ACC112 (cell line): ENCODE measurements around the gene VPS9D1.
A peak's percentile ranks its signal among the peaks of the same experiment; 100 is the strongest.
"Not testable (repeated sequence)": the region's sequence is repeated elsewhere in the genome, so short reads cannot be mapped to it uniquely, and the experiment has no call there.

Experiments used
- H2AFZ ChIP-seq: fragments of 200-600 bp; sonication (generic); one replicate; pipeline ENCODE4 v1.6.0; 2017; ENCODE audit warnings: antibody characterized with exemption, low read length; ENCODE audit not compliant: unreplicated experiment
- H3K27ac ChIP-seq: fragments of 200-600 bp; sonication (generic); 2 replicates; pipeline ENCODE4 v1.5.1; 2014; ENCODE audit warnings: low read depth, mild to moderate bottlenecking, antibody characterized with exemption, low read length, moderate library complexity
- H3K27me3 ChIP-seq: fragments of 200-600 bp; sonication (generic); 2 replicates; pipeline ENCODE4 v1.6.1; 2014; ENCODE audit warnings: mild to moderate bottlenecking, antibody characterized with exemption, low read length, moderate library complexity, mixed read lengths; ENCODE audit not compliant: insufficient read depth
- H3K36me3 ChIP-seq: fragments of 200-600 bp; sonication (generic); 2 replicates; pipeline ENCODE4 v1.6.1; 2016; ENCODE audit warnings: mild to moderate bottlenecking, antibody characterized with exemption, low read length, moderate library complexity, mixed read lengths; ENCODE audit not compliant: insufficient read depth
- H3K4me1 ChIP-seq: fragments of 200-600 bp; sonication (generic); one replicate; pipeline ENCODE4 v1.6.1; 2016; ENCODE audit warnings: low read length, mixed read lengths; ENCODE audit not compliant: insufficient read depth, unreplicated experiment, control insufficient read depth
- H3K4me3 ChIP-seq: fragments of 200-600 bp; sonication (generic); 2 replicates; pipeline ENCODE4 v1.5.1; 2014; ENCODE audit warnings: mild to moderate bottlenecking, low read depth, low read length
- H3K79me2 ChIP-seq: fragments of 200-600 bp; sonication (generic); one replicate; pipeline ENCODE4 v1.6.0; 2016; ENCODE audit warnings: low read length; ENCODE audit not compliant: control insufficient read depth, unreplicated experiment, insufficient read depth

Gene VPS9D1

DNA sequence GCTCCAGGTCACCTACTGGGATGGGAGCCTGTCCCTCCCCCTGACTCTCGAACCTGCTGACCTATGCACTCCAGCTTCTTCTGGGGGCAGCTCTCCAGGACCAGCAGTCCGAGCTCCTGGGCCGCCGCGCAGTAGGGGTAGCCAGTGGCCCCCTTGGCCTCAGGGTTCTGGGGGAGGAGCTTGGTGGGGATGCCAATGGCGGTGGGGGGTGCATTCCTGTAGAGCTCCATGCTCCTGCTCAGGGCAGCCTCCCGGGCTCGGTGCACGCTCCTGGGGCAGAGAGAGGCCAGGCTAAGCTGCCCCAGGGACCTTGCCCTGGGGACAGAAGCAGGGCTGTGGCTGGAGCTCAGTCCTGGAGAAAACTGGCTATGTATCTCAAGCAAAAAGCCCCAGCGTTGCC is 11.5 kb downstream of the VPS9D1 start:
- H3K79me2 ChIP-seq = no peaks in the 10 kb centered on the region
- H3K4me3 ChIP-seq = no peak overlapping the region
- H3K27me3 ChIP-seq = no peaks in the 10 kb centered on the region
- H3K27ac ChIP-seq = no peak overlapping the region
- H3K4me1 ChIP-seq = no peaks in the 10 kb centered on the region
- no peaks in the 10 kb centered on the region for H3K36me3 ChIP-seq
- no peak overlapping the region for H2AFZ ChIP-seq

DNA sequence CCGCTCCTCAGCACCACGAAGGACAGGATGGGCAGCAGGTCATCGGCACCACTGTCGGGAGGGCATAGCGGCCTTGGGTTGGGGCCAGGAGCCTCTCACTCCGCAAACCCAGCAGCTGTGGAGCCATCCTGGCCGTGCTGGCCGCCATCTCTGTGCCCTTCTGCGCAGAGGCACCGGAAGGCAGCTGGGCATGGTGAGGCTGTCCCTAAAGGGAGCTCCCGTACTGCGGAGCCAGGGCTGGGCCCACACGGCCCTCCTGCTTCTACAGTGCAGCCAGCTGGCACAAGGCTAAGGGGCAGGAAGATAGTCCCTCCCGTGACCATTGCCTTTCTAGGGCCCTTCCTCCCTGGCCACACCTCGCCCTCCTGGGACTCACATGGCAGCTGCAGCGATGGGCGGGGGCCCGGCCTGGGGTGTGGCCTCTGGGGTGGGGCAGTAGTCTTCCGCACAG is 12.2 kb downstream of the VPS9D1 start:
- no peak overlapping the region for H2AFZ ChIP-seq
- no peaks in the 10 kb centered on the region for H3K27me3 ChIP-seq
- no peak overlapping the region for H3K27ac ChIP-seq
- no peaks in the 10 kb centered on the region for H3K79me2 ChIP-seq
- H3K4me1 ChIP-seq = no peaks in the 10 kb centered on the region
- H3K36me3 ChIP-seq = no peaks in the 10 kb centered on the region
- no peak overlapping the region for H3K4me3 ChIP-seq

DNA sequence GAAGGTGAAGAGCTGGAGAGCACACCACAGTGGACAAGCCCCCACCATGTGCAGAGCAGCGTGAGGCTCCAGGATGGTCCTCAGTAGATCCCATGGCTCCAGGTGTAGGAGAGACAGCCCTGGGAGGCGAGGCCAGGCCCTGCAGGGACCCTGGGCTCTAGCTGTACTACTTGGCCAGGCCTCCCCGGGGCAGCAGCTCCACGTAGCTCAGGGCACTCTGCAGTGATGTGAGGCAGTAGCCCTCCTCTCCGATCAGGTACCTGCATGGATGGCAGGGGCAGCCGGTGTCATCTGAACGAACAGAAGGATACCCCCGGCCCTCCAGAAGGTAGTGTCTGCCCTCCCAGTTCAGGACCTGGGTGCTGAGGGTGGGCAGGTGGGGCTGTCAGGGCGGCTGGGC is 13.0 kb downstream of the VPS9D1 start:
- no peaks in the 10 kb centered on the region for H3K27me3 ChIP-seq
- H3K79me2 ChIP-seq = no peaks in the 10 kb centered on the region

DNA sequence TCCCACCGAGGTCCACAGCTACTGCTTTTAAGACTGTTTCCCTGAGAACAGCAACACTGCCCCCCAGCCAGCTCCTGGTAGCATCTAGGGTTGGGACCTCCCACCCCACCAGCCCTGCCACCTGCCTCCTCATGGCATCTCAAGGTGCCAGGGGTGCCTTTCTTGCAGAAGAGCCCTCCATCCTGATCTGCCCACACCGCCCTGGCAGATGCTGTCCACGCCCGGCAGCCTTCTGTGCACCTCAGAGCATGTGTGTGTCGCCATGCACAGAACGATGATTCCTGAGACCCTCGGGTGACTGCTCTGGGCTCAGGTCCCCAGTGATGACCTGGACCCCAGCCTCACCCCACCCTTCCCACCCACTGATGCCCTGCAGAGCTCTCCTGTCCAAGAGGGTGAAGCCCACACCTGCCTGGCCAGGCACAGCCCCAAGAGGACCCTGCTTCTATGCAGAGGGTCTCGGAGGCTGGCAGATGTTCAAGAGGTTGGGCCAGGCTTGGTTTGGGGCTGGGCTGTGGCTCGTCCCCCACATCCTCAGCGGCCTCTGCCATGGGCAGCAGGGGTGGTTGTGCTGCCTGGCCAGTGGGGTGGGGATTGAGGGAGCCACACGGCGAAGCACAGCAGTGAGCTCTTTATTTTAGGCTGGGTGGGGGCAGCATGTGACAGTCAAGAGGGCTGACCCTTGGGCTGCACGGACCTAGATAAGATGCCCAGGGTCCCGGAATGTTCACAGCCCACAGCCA is 14.0 kb downstream of the VPS9D1 start:
- Histone ChIP-seq H3K4me1 (no peaks in the 10 kb centered on the region), H3K79me2 (no peaks in the 10 kb centered on the region), H3K27ac (no peak overlapping the region), H3K4me3 (no peak overlapping the region), H3K36me3 (no peaks in the 10 kb centered on the region), H2AFZ (no peak overlapping the region), H3K27me3 (no peaks in the 10 kb centered on the region)

More for the DNA sequence above, 13.0 kb downstream of the VPS9D1 start:
- Histone ChIP-seq H3K27ac (no peak overlapping the region), H3K4me3 (no peak overlapping the region), H3K4me1 (no peaks in the 10 kb centered on the region), H2AFZ (no peak overlapping the region), H3K36me3 (no peaks in the 10 kb centered on the region)

DNA sequence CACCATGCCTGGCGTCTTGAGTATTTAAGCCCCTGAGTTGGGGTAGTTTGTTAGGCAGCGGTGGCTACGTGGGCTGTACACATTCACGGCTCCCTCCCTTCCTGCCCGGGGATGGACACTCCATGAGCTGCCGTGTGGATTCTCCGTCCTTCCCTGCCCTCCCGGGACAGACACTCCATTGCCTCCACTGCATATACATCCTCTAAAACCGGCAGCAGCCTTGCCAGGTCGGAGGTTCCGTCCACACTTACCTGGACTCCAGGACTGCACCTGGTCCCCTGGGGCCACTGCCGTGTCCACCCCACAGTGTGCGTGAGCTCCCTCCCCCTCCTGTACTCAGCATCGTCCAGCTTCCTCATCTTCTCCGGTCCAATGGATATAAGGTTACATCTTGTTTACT is 15.7 kb downstream of the VPS9D1 start:
- no peaks in the 10 kb centered on the region for H3K27me3 ChIP-seq
- no peak overlapping the region for H3K27ac ChIP-seq
- H3K4me1 ChIP-seq = peaks cover 7% of the 10 kb centered on the region
- no peaks in the 10 kb centered on the region for H3K79me2 ChIP-seq
- no peaks in the 10 kb centered on the region for H3K36me3 ChIP-seq
- no peak overlapping the region for H3K4me3 ChIP-seq
- H2AFZ ChIP-seq = no peak overlapping the region

DNA sequence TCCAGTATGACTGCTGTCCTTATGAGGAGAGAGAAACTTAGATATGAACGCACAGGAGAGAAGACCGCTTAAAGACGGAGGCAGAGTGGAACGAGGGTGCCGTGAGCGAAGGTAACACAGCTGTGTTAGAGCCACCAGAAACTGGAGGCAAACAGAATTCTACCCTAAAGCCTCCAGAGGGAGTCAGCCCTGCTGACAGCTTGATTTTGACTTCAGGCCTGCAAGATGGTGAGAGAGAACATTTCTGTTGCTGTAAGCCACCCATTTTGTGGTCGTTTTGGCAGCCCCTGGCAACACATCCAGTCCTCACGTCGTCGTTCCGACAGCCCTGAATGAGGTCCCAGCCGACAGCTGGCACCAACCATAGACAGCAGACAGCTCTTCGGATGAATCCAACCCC is 16.4 kb downstream of the VPS9D1 start:
- peaks cover 12% of the 10 kb centered on the region for H3K4me1 ChIP-seq
- H3K36me3 ChIP-seq = no peaks in the 10 kb centered on the region
- H3K4me3 ChIP-seq = no peak overlapping the region

DNA sequence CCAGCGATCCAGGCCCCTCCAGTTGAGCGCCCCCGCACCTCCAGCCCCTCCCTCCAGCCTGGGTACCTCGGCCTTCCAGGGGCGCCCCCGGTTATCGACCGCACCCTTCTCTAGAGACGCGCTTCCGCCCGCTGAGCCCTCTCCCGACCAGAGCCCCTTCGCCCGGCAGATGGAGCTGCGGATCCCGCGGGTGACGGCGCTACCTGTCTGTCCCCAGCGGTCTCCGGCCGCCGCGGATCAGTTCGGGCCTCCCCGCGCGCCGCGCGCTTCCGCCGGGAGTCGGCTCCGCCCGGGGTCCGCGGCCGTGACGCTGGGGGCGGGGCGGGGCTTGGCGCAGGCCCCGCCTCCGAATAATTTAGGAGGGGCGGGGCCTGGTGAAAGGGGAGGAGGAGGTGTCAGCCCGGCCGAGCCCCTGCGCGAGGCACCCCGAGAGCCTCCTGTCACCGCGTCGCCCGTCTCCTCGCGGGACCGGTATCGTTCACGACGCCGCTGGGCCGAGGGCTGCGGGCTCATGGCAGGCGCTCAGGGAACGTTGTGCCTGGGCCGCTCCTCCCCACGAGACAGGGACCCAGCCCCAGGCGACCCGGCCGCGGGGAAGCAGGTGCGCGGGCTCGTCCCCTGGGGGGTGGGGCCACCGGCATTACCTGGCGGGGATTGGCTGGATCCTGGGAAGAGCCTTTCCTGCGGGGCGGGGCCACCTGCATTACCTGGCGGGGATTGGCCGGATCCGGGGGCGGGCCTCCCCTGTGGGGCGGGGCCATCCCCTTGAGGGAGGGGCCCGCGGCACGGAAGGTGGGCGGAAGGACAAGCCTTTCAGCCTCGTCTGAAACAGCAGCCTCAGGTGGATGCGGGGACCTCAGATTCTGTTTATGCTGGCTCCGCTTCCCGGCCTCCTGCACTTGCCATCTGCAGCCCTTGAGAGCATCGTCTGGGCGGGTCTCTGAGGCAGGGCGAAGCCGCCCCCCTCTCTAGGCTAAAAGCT is 19.0 kb downstream of the VPS9D1 start, which contains the start of gene SPATA2L:
Gene SPATA2L (minus strand): TSS at position 281 of the 982 bp plus-strand sequence. CDS start 473 bp downstream, outside the sequence.
- H3K4me3 ChIP-seq = peak within 1 kb of the TSS; percentile 79
- no peaks in the 10 kb centered on the region for H3K27me3 ChIP-seq
- H3K4me1 ChIP-seq = peaks cover 12% of the 10 kb centered on the region
- peak within 1 kb of the TSS; percentile 53 for H3K27ac ChIP-seq
- no peaks in the 10 kb centered on the region for H3K79me2 ChIP-seq
- 0 out of 2 replicates have a peak, but pooled peaks cover under 1% of the 10 kb centered on the region for H3K36me3 ChIP-seq
- no peak within 1 kb of the TSS for H2AFZ ChIP-seq

More for the DNA sequence above, 16.4 kb downstream of the VPS9D1 start:
- Histone ChIP-seq H3K79me2 (no peaks in the 10 kb centered on the region), H2AFZ (no peak overlapping the region), H3K27me3 (no peaks in the 10 kb centered on the region), H3K27ac (no peak overlapping the region)

DNA sequence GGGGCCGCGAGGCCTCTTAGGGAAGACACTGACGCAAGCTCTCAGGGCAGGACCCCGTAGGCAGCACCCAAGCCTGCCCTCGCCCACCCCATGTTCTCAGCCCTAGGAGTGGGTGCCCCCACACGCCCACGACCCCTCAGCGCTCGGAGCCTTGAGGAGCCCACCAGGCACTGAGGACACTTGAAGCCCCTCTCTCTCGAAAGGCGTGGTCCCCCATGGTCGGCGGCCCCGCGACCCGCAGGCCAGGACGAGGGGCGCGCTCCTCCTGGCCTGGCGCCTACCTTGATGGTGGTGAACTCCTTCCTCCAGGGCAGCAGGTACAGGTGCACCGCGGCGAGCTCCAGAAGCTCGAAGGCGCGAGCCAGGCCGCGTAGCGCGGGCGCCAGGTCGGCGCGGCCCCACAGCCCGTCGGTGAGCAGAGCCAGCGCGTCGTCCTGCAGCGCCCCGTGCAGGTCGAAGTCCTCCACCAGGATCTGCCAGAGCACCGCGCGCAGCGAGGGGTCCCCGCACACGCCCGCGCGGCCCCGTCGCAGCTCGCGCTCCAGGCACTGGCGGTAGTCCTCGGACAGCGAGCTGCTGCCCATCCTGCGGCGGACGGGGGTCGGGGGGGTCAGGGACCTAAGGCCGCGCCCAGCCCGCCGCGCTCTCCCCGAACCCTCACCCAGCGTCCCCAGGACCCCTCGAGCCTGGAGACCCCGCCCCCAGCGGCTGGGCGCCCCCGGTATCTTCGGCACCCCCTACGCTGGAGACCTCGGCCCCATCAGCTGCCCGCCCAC is 19.9 kb downstream of the VPS9D1 start:
- Histone ChIP-seq H3K4me3 (peak overlapping the region; percentile 79), H2AFZ (no peak overlapping the region), H3K36me3 (0 out of 2 replicates have a peak, but pooled peaks cover 2% of the 10 kb centered on the region), H3K27ac (peak overlapping the region; percentile 53), H3K79me2 (no peaks in the 10 kb centered on the region), H3K4me1 (peaks cover 12% of the 10 kb centered on the region), H3K27me3 (no peaks in the 10 kb centered on the region)

DNA sequence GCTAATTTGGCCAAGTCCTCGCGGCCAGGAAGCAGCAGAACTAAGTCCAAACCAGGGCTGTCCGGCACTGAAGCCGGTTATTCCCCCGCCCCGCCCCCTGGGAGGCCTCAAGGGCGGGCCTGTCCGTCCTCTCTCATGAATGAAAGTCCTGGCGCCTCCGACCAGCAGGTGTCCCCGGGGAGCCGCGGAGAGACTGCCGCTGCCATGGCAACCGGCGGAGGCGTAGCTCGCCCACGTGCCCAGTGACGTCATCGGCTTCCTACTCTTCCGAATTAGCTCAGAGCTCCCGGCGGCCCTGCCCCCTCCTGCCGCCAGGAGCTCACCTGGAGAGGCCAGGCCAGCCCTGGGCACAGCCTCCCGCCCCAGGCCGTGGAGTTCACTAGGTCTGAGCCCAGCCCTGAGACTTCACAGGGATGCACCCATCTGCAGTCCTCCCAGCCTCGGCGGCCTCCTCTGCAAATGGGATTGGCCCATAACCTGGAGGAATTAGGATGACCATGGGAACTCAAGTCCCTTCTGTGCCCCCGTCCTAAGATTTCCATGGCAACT is 20.5 kb downstream of the VPS9D1 start:
- Histone ChIP-seq H3K36me3 (0 out of 2 replicates have a peak, but pooled peaks cover 2% of the 10 kb centered on the region), H3K4me3 (peak overlapping the region; percentile 79), H3K79me2 (no peaks in the 10 kb centered on the region), H2AFZ (no peak overlapping the region), H3K27me3 (no peaks in the 10 kb centered on the region), H3K27ac (peak overlapping the region; percentile 55), H3K4me1 (peaks cover 12% of the 10 kb centered on the region)

DNA sequence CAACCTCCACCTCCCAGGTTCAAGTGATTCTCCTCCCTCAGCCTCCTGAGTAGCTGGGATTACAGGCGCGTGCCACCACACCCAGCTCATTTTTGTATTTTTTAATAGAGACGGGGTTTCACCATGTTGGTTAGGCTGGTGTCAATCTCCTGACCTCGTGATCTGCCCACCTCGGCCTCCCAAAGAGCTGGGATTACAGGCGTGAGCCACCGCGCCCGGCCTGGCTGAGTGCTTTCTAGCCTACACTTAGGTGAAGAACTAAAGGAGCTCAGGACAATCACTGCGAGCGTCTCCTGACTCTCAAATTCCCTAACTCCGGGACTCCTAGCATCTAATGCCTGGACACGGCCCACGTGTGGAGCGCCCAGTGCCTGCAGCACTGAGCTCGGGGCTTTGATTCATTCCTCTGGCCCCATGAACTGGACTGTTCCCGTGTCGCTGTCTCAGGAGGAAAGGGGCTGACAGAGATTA is 21.0 kb downstream of the VPS9D1 start:
- H2AFZ ChIP-seq, H3K36me3 ChIP-seq, H3K79me2 ChIP-seq, H3K27me3 ChIP-seq: not testable (repeated sequence)
- Histone ChIP-seq H3K4me1 (peaks cover 12% of the 10 kb centered on the region), H3K4me3 (peak overlapping the region; percentile 45), H3K27ac (peak overlapping the region; percentile 55)
